K562 (cell line): ENCODE results near the gene ADSS1. TPM values are rescaled to one million over a fixed set of nuclear protein-coding genes. Genes with fewer than 3 reads are reported as not detected.

Experiments used
- ATAC-seq: fragments of 200-7000 bp; cut with Tn5 transposase; 3 replicates; pipeline ENCODE4 v1.9.1; 2020; ENCODE audit warnings: moderate library complexity
- BruUV-seq: library from RNA; stranded (reverse); fragments of 400-500 nt; replicated peaks from 2 replicates; lab custom pipeline; 2021; lab: Mats Ljungman, UMichigan
- CTCF ChIA-PET: fragments of 300-600 bp; formaldehyde crosslinking; extraction: SDS; loops from one replicate; lab custom pipeline; 2021; ENCODE audit warnings: low intra/inter-chr PET ratio; lab: Yijun Ruan, JAX
- POLR2A ChIA-PET: fragments of 300-600, 350-650 bp; sonication (Branson Sonifier 250); formaldehyde crosslinking; extraction: SDS; loops from one replicate; lab custom pipeline; 2021; ENCODE audit warnings: antibody characterized with exemption, inconsistent platforms; lab: Yijun Ruan, JAX
- DNase-seq, 4 experiments: peaks; one replicate each; pipeline versions ENCODE4 v3.0.0 to v3.0.0-alpha.2; 2011 to 2018; ENCODE audit warnings: low spot score in 3 of 4, mixed read lengths in 3 of 4; ENCODE audit errors: extremely low read depth in 1 of 4
- FAIRE-seq: peaks from 2 replicates; lab custom pipeline; 2011; peaks lifted over from hg19 to GRCh38; lab: Jason Lieb, UNC
- H2AFZ ChIP-seq: 2 replicates; pipeline ENCODE4 v1.6.0; 2011; ENCODE audit warnings: low read depth, low read length, control low read depth, inconsistent platforms
- H3K27ac ChIP-seq: fragments of 200-600 bp; 3 replicates; pipeline ENCODE4 v1.8.0; 2011; ENCODE audit warnings: low read depth, mild to moderate bottlenecking, control low read depth, inconsistent platforms, low read length, moderate library complexity, mixed read lengths; ENCODE audit errors: extremely low read depth
- H3K27me3 ChIP-seq, 2 experiments: fragments of 300-600 bp in 1 of 2; 2 replicates in 1 of 2; 3 replicates in 1 of 2; pipeline versions ENCODE4 v1.6.0 to v1.8.0; 2011; ENCODE audit warnings: inconsistent platforms in 2 of 2, low read length in 2 of 2, mild to moderate bottlenecking in 1 of 2, mixed read lengths in 1 of 2, moderate library complexity in 1 of 2; ENCODE audit not compliant: control insufficient read depth in 2 of 2, insufficient read depth in 2 of 2
- H3K36me3 ChIP-seq: fragments of 300-600 bp; 3 replicates; pipeline ENCODE4 v1.8.0; 2011; ENCODE audit warnings: mild to moderate bottlenecking, low read length, inconsistent platforms; ENCODE audit not compliant: control insufficient read depth, insufficient read depth
- H3K4me1 ChIP-seq, 2 experiments: fragments of 200-600 bp in 1 of 2; replicated peaks in 1 of 2; 2 replicates in 1 of 2; 3 replicates in 1 of 2; pipeline versions ENCODE4 v1.5.1 to v1.8.0; 2011; ENCODE audit warnings: inconsistent platforms in 2 of 2, low read length in 2 of 2, mild to moderate bottlenecking in 1 of 2, mixed read lengths in 1 of 2, moderate library complexity in 1 of 2; ENCODE audit not compliant: control insufficient read depth in 2 of 2, insufficient read depth in 2 of 2
- H3K4me2 ChIP-seq: 2 replicates; pipeline ENCODE4 v1.6.1; 2011; ENCODE audit warnings: low read length, control low read depth, inconsistent platforms, mixed read lengths; ENCODE audit not compliant: insufficient read depth
- H3K4me3 ChIP-seq: fragments of 200-600 bp; sonication (generic), shearing (Covaris generic); 2 replicates; pipeline ENCODE4 v1.5.1; 2016; ENCODE audit warnings: control low read depth, inconsistent platforms
- H3K79me2 ChIP-seq: fragments of 200-600 bp; 3 replicates; pipeline ENCODE4 v1.8.0; 2011; ENCODE audit warnings: low read length, inconsistent platforms; ENCODE audit not compliant: control insufficient read depth, insufficient read depth
- H3K9ac ChIP-seq, 2 experiments: 2 replicates each; pipeline versions ENCODE4 v1.6.0 to v1.6.1; 2011; ENCODE audit warnings: low read depth in 2 of 2, low read length in 2 of 2, control low read depth in 1 of 2, inconsistent platforms in 1 of 2, mild to moderate bottlenecking in 1 of 2, mixed read lengths in 1 of 2; ENCODE audit not compliant: insufficient read depth in 1 of 2
- H3K9me1 ChIP-seq: one replicate; pipeline ENCODE4 v1.6.0; 2011; ENCODE audit warnings: inconsistent platforms, mild to moderate bottlenecking, low read length, moderate library complexity; ENCODE audit not compliant: control insufficient read depth, insufficient read depth
- H3K9me3 ChIP-seq: replicated peaks from 2 replicates; pipeline ENCODE4 v1.5.1; 2011; ENCODE audit warnings: low read depth, low read length, inconsistent platforms; ENCODE audit not compliant: control insufficient read depth, insufficient read depth
- H4K20me1 ChIP-seq: replicated peaks from 2 replicates; pipeline ENCODE4 v1.6.1; 2011; ENCODE audit warnings: low read length, inconsistent platforms, mixed read lengths; ENCODE audit not compliant: control insufficient read depth, insufficient read depth
- AFF4 ChIP-seq: sonication (generic); formaldehyde crosslinking; IDR thresholded peaks from 2 replicates; pipeline ENCODE4 v1.8.0; 2023; ENCODE audit warnings: mild to moderate bottlenecking, missing genetic modification reagents
- BRD4 ChIP-seq: fragments of 200-600 bp; sonication (generic); IDR thresholded peaks from 2 replicates; pipeline ENCODE4 v1.6.1; 2017; ENCODE audit warnings: inconsistent platforms
- DACH1 ChIP-seq: fragments of 450-650 bp; IDR thresholded peaks from 2 replicates; pipeline ENCODE4 v1.6.1; 2018; ENCODE audit not compliant: partially characterized antibody
- ETV1 ChIP-seq: fragments of 450-650 bp; conservative IDR thresholded peaks from 2 replicates; pipeline ENCODE4 v1.6.1; 2016; ENCODE audit warnings: missing genetic modification characterization, control low read depth, low read depth, missing compliant biosample characterization
- GTF2A2 ChIP-seq: IDR thresholded peaks from 2 replicates; pipeline ENCODE4 v1.6.1; 2016; ENCODE audit warnings: mild to moderate bottlenecking, missing genetic modification characterization, missing compliant biosample characterization
- ID3 ChIP-seq, 2 experiments: fragments of 250-450 bp in 1 of 2; fragments of 450-650 bp in 1 of 2; sonication (Bioruptor Pico) in 1 of 2; IDR thresholded peaks; 2 replicates each; pipeline versions ENCODE4 v1.6.1 to v1.8.0; 2016 to 2021; ENCODE audit warnings: mild to moderate bottlenecking in 2 of 2, moderate library complexity in 2 of 2, missing compliant biosample characterization in 1 of 2, missing genetic modification characterization in 1 of 2
- IFI16 ChIP-seq: fragments of 250-450 bp; sonication (Bioruptor Pico); IDR thresholded peaks from 2 replicates; pipeline ENCODE4 v2.1.2; 2022; ENCODE audit warnings: mild to moderate bottlenecking, inconsistent platforms
- TCF15 ChIP-seq: fragments of 250-450 bp; sonication (Bioruptor Pico); IDR thresholded peaks from 2 replicates; pipeline ENCODE4 v1.8.0; 2022; ENCODE audit warnings: moderate library complexity, mild to moderate bottlenecking, inconsistent platforms
- ZBTB26 ChIP-seq: fragments of 450-650 bp; formaldehyde crosslinking; IDR thresholded peaks from 2 replicates; pipeline ENCODE4 v1.4.0; 2022; ENCODE audit warnings: missing genetic modification characterization
- ZNF311 ChIP-seq: fragments of 250-450 bp; sonication (Bioruptor Pico); IDR thresholded peaks from 2 replicates; pipeline ENCODE4 v1.4.0; 2020; ENCODE audit warnings: mild to moderate bottlenecking, moderate library complexity
- ZNF431 ChIP-seq: sonication (generic); formaldehyde crosslinking; IDR thresholded peaks from 2 replicates; pipeline ENCODE4 v1.8.0; 2022; ENCODE audit warnings: mild to moderate bottlenecking, missing genetic modification reagents
- ZNF57 ChIP-seq: fragments of 450-650 bp; formaldehyde crosslinking; IDR thresholded peaks from 2 replicates; pipeline ENCODE4 v1.4.0; 2020; ENCODE audit warnings: mild to moderate bottlenecking, moderate library complexity
- ZNF668 ChIP-seq: fragments of 250-450 bp; sonication (Bioruptor Pico); IDR thresholded peaks from 2 replicates; pipeline ENCODE4 v1.8.0; 2022; ENCODE audit warnings: mild to moderate bottlenecking, inconsistent platforms
- ZNF75A ChIP-seq: fragments of 450-650 bp; formaldehyde crosslinking; IDR thresholded peaks from 2 replicates; pipeline ENCODE4 v1.4.0; 2020; ENCODE audit warnings: mild to moderate bottlenecking
- WGBS: fragments of 100-300 bp; shearing (Covaris generic); methylation state at CpG from one replicate; pipeline ENCODE4 v1.1.6; 2016; ENCODE audit warnings: low coverage, mixed read lengths; ENCODE audit not compliant: insufficient coverage; ENCODE audit errors: missing lambda C conversion rate; 5-methylcytosine and 5-hydroxymethylcytosine counted together
- in situ Hi-C: fragments of 300-500 bp; cut with MboI; formaldehyde crosslinking; loops from 4 replicates; pipeline ENCODE4 v1.15.0; 2018; ENCODE audit warnings: inconsistent platforms, mixed read lengths
- intact Hi-C: fragments of 100-400 bp; cut with micrococcal nuclease; formaldehyde crosslinking; loops from 2 replicates; pipeline ENCODE4 v1.14.2; 2022
- polyA plus RNA-seq, 8 experiments: library from polyadenylated mRNA; depleted of rRNA in 4 of 8; stranded (reverse) in 5 of 8; unstranded in 3 of 8; fragments of >200 nt; fragmentation: Nextera tagmentation in 2 of 8; fragmentation: Illumina TruSeq in 1 of 8; extraction: Ambion mirVana in 2 of 8; extraction: Trizol in 1 of 8; gene quantifications; 2 replicates each; pipeline versions ENCODE4 v1.2.1 to v1.2.3, GENCODE V29; 2011 to 2014; ENCODE audit warnings: inconsistent platforms in 1 of 8, missing spikeins in 1 of 8
- total RNA-seq, 7 experiments: library from RNA; depleted of rRNA in 6 of 7; stranded (reverse); fragments of >200 nt in 6 of 7; fragmentation: Illumina TruSeq in 2 of 7; extraction: Trizol in 2 of 7; gene quantifications; 2 replicates each; pipeline versions ENCODE4 v1.2.1 to v1.2.3, GENCODE V29; 2011 to 2021; ENCODE audit warnings: low replicate concordance in 1 of 7

The ADSS1 gene
- total and polyA plus RNA-seq, 9 of the 15 experiments (the other 6 are each of a cell fraction or from before 2014, with no cell fraction given) = 0.53 to 5.9 (median 3.9) TPM

GRCh38 chr14:104694475-104694950 lies 29.5 kb upstream of the ADSS1 start:
- Histone ChIP-seq H2AFZ (no peak overlapping the region), H3K36me3 (peaks cover 36% of the 10 kb centered on the region; the same call in 2 of the 3 replicates), H3K79me2 (peaks cover 31% of the 10 kb centered on the region), H3K9ac (peak overlapping the region in 1 of 2 experiments; percentile 35; a peak in 2 of 4 replicates), H3K4me3 (no peak overlapping the region), H3K9me3 (no peaks in the 10 kb centered on the region), H3K9me1 (peaks cover 3% of the 10 kb centered on the region), H3K27ac (no peak overlapping the region), H3K4me2 (no peak overlapping the region), H4K20me1 (no peaks in the 10 kb centered on the region; the same call in 1 of the 2 replicates), H3K27me3 (no peaks in the 10 kb centered on the region), H3K4me1 (peaks cover 6 to 98% of the 10 kb centered on the region in 2 experiments; a peak in 4 of 5 replicates)
- ChIA-PET POLR2A (interaction anchor here (0.7 to 1.2 kb wide), 3 partner anchors 9 to 17 kb away, joined by 3 read pairs; no protein-coding TSS in a partner anchor), CTCF (no interaction called here)
- ATAC-seq (no peak), FAIRE-seq (no peak), DNase-seq (no peak)
- no TSS peak for BruUV-seq
- in situ Hi-C loops = no loop called here
- no peak for TF ChIP-seq TCF15 (CRISPR knock-in tag)
- TF ChIP-seq ZNF431 (CRISPR knock-in tag) = no peak
- TF ChIP-seq ZNF311 (CRISPR knock-in tag) = no peak
- no peak for TF ChIP-seq ID3 (CRISPR knock-in tag; IDR thresholded peaks at IDR 0.05)
- no peak for TF ChIP-seq ID3 (tag; IDR thresholded peaks at IDR 0.05)
- TF ChIP-seq ZNF57 = no peak
- no peak for TF ChIP-seq ZNF75A
- TF ChIP-seq AFF4 (CRISPR knock-in tag) = no peak
- TF ChIP-seq IFI16 = no peak
- no peak for TF ChIP-seq ZBTB26 (CRISPR knock-in tag)
- no peak for TF ChIP-seq ETV1 (tag)
- no peak for TF ChIP-seq DACH1
- TF ChIP-seq GTF2A2 (tag) = no peak
- no peak for TF ChIP-seq ZNF668 (CRISPR knock-in tag)
- no peak for TF ChIP-seq BRD4
- intact Hi-C loops = no loop called here
- whole genome bisulfite sequencing = 90% methylated on average over 15 of the region's 15 CpGs
